K562 (cell line): ENCODE results near the gene SNRPD2. TPM values are rescaled to one million over a fixed set of nuclear protein-coding genes. Genes with fewer than 3 reads are reported as not detected.

ENCODE experiments used
- CTCF ChIP-seq, 3 experiments: IDR thresholded peaks in 2 of 3; conservative IDR thresholded peaks in 1 of 3; 2 replicates each; pipeline ENCODE4 v1.5.1; 2011 to 2012; ENCODE audit warnings: low read length in 3 of 3, mild to moderate bottlenecking in 3 of 3, control low read depth in 2 of 3, improper control_type of control experiment in 1 of 3, inconsistent platforms in 1 of 3, low read depth in 1 of 3, mixed read lengths in 1 of 3, moderate library complexity in 1 of 3; ENCODE audit not compliant: insufficient read depth in 2 of 3
- E2F6 ChIP-seq, 2 experiments: IDR thresholded peaks; 2 replicates each; pipeline ENCODE4 v1.6.1; 2011; ENCODE audit warnings: borderline replicate concordance in 1 of 2, control low read depth in 1 of 2, low read depth in 1 of 2, low read length in 1 of 2, mild to moderate bottlenecking in 1 of 2, mixed read lengths in 1 of 2, moderate library complexity in 1 of 2; ENCODE audit not compliant: insufficient read depth in 1 of 2, insufficient read length in 1 of 2, poor library complexity in 1 of 2, severe bottlenecking in 1 of 2; ENCODE audit errors: extremely low read depth in 1 of 2
- HCFC1 ChIP-seq: IDR thresholded peaks from 2 replicates; pipeline ENCODE4 v1.6.1; 2012; ENCODE audit warnings: low read depth, low read length, improper control_type of control experiment
- LEF1 ChIP-seq: fragments of 450-650 bp; IDR thresholded peaks from 2 replicates; pipeline ENCODE4 v1.6.1; 2016; ENCODE audit warnings: mild to moderate bottlenecking
- MYBL2 ChIP-seq, 2 experiments: fragments of 450-650 bp in 1 of 2; sonication (generic) in 1 of 2; formaldehyde crosslinking in 1 of 2; IDR thresholded peaks; 2 replicates each; pipeline versions ENCODE4 v1.6.1 to v1.8.1; 2017 to 2022; ENCODE audit warnings: borderline replicate concordance in 1 of 2, inconsistent platforms in 1 of 2, low read depth in 1 of 2, mild to moderate bottlenecking in 1 of 2, missing genetic modification reagents in 1 of 2, moderate library complexity in 1 of 2
- PCBP2 ChIP-seq: fragments of 200-400 bp; formaldehyde crosslinking; IDR thresholded peaks from 2 replicates; pipeline ENCODE4 v1.6.1; 2018; ENCODE audit warnings: low read length, low read depth, mild to moderate bottlenecking, moderate library complexity; ENCODE audit not compliant: poor library complexity, severe bottlenecking
- POLR2G ChIP-seq: fragments of 200-400 bp; formaldehyde crosslinking; IDR thresholded peaks from 2 replicates; pipeline ENCODE4 v1.6.1; 2017; ENCODE audit warnings: low read depth, mild to moderate bottlenecking, antibody characterized with exemption, low read length, moderate library complexity
- TGIF2 ChIP-seq: sonication (generic); formaldehyde crosslinking; IDR thresholded peaks from 2 replicates; pipeline ENCODE4 v1.8.1; 2022; ENCODE audit warnings: mild to moderate bottlenecking, missing genetic modification reagents, moderate library complexity
- ZBTB7A ChIP-seq: IDR thresholded peaks from 2 replicates; pipeline ENCODE4 v1.6.1; 2011; ENCODE audit warnings: low read depth, mild to moderate bottlenecking, low read length, moderate library complexity, borderline replicate concordance; ENCODE audit not compliant: control insufficient read depth
- ZNF124 ChIP-seq: sonication (generic); formaldehyde crosslinking; IDR thresholded peaks from 2 replicates; pipeline ENCODE4 v1.8.1; 2022; ENCODE audit warnings: missing genetic modification reagents
- ZNF146 ChIP-seq: IDR thresholded peaks from one replicate; pipeline ENCODE4 v1.6.1; 2018; ENCODE audit warnings: missing compliant biosample characterization; ENCODE audit not compliant: unreplicated experiment
- ZNF384 ChIP-seq: IDR thresholded peaks from 2 replicates; pipeline ENCODE4 v1.6.1; 2012; ENCODE audit warnings: low read depth, low read length, improper control_type of control experiment
- polyA plus RNA-seq, 8 experiments: library from polyadenylated mRNA; depleted of rRNA in 4 of 8; stranded (reverse) in 5 of 8; unstranded in 3 of 8; fragments of >200 nt; fragmentation: Nextera tagmentation in 2 of 8; fragmentation: Illumina TruSeq in 1 of 8; extraction: Ambion mirVana in 2 of 8; extraction: Trizol in 1 of 8; gene quantifications; 2 replicates each; pipeline versions ENCODE4 v1.2.1 to v1.2.3, GENCODE V29; 2011 to 2014; ENCODE audit warnings: inconsistent platforms in 1 of 8, missing spikeins in 1 of 8
- total RNA-seq, 7 experiments: library from RNA; depleted of rRNA in 6 of 7; stranded (reverse); fragments of >200 nt in 6 of 7; fragmentation: Illumina TruSeq in 2 of 7; extraction: Trizol in 2 of 7; gene quantifications; 2 replicates each; pipeline versions ENCODE4 v1.2.1 to v1.2.3, GENCODE V29; 2011 to 2021; ENCODE audit warnings: low replicate concordance in 1 of 7
- TF ChIP-seq, protein P1 (sequence below): fragments of 450-650 bp; IDR thresholded peaks from 2 replicates; pipeline ENCODE4 v1.6.1; 2014; ENCODE audit warnings: low read depth, mild to moderate bottlenecking, moderate library complexity, borderline replicate concordance

Gene SNRPD2
- total and polyA plus RNA-seq, 9 of the 15 experiments (the other 6 are each of a cell fraction or from before 2014, with no cell fraction given): 728 to 4,411 (median 1,029) TPM

DNA sequence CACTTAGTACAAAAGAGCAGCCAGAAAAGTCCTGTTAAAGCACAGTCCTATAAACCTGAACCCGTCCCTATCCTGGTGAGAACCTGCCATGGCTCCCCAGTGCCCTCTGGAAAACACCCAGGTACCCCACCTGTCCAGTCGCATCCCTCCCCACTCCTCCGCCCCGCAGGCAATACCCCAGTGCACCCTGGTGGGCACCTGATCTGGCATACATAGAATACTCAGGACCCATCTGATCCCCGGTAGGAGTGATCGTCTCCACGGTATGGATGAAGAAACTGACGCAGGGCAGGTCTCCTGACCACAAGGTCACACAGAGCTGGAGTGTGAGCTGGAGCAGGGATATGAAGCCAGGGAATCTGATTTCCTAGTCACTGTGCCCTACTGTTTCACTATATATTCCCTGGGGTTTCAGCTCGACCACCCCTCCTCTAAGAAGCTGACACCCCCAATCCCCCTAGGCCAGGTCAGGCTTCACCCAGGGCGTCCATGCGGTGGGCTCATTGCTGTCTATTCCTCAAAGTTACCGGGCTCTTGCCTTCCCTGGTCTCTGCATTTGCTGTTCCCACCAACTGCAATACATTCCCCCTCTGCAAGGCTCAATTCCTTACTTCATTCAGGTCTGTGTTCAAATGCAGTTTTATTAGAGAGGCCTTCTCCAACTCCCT is 26.4 kb upstream of the SNRPD2 start (continued):
- TF ChIP-seq HCFC1 (no peak), TGIF2 (CRISPR knock-in tag) (no peak), ZNF146 (CRISPR knock-in tag) (no peak), MYBL2 (IDR thresholded peaks at IDR 0.05; ENCODE audit: low read depth) (no peak), MYBL2 (CRISPR knock-in tag; IDR thresholded peaks at IDR 0.05; ENCODE audit: borderline replicate concordance) (no peak), LEF1 (no peak), ZNF124 (no peak), PCBP2 (no peak), CTCF (IDR thresholded peaks at IDR 0.05 in 2 of 3, conservative IDR thresholded peaks at IDR 0.05 in 1 of 3; ENCODE audit: insufficient read depth in 2 of 3, low read depth in 1 of 3, low read length in 3 of 3) (no peak), ZBTB7A (0 out of 2 replicates have a peak, but pooled peaks have one; percentile 17), POLR2G (no peak), ZNF384 (no peak), E2F6 (IDR thresholded peaks at IDR 0.05; ENCODE audit: borderline replicate concordance in 1 of 2, extremely low read depth in 1 of 2, insufficient read depth in 1 of 2, insufficient read length in 1 of 2, low read depth in 1 of 2, low read length in 1 of 2, poor library complexity in 1 of 2, severe bottlenecking in 1 of 2) (no peak)
- TF ChIP-seq, protein P1, sequence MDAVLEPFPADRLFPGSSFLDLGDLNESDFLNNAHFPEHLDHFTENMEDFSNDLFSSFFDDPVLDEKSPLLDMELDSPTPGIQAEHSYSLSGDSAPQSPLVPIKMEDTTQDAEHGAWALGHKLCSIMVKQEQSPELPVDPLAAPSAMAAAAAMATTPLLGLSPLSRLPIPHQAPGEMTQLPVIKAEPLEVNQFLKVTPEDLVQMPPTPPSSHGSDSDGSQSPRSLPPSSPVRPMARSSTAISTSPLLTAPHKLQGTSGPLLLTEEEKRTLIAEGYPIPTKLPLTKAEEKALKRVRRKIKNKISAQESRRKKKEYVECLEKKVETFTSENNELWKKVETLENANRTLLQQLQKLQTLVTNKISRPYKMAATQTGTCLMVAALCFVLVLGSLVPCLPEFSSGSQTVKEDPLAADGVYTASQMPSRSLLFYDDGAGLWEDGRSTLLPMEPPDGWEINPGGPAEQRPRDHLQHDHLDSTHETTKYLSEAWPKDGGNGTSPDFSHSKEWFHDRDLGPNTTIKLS: no peak
